Uterus (tissue), 4 donors: ENCODE measurements around the gene AZI2. TPM values are rescaled to one million over a fixed set of nuclear protein-coding genes. Genes with fewer than 3 reads are reported as not detected.

Source experiments
- DNase-seq, 2 donors: peaks; one replicate each; pipeline ENCODE4 v3.0.0-alpha.2; 2019 to 2020
- H3K27ac ChIP-seq, 2 donors: fragments of 200-600 bp; sonication (generic); 1 replicate in 1 of 2; 2 replicates in 1 of 2; pipeline ENCODE4 v1.5.1; 2016 to 2018
- H3K27me3 ChIP-seq, 2 donors: fragments of 200-600 bp; sonication (generic); one replicate each; pipeline ENCODE4 v1.5.1; 2018 to 2019; ENCODE audit warnings: control low read depth in 1 of 2
- H3K36me3 ChIP-seq, 2 donors: fragments of 200-600 bp; sonication (generic); one replicate each; pipeline ENCODE4 v1.5.1; 2019; ENCODE audit warnings: control low read depth in 1 of 2
- H3K4me1 ChIP-seq, 2 donors: fragments of 200-600 bp; sonication (generic); one replicate each; pipeline ENCODE4 v1.5.1; 2018 to 2019; ENCODE audit warnings: control low read depth in 1 of 2
- H3K4me3 ChIP-seq, 2 donors: fragments of 200-600 bp; sonication (generic); 1 replicate in 1 of 2; 2 replicates in 1 of 2; pipeline ENCODE4 v1.5.1; 2018 to 2019; ENCODE audit warnings: mild to moderate bottlenecking in 1 of 2
- H3K9me3 ChIP-seq, 2 donors: fragments of 200-600 bp; sonication (generic); one replicate each; pipeline ENCODE4 v1.5.1; 2019; ENCODE audit warnings: control low read depth in 1 of 2
- CTCF ChIP-seq, 4 experiments: fragments of 200-600 bp in 2 of 4; fragments of 450-650 bp in 2 of 4; sonication (generic) in 2 of 4; IDR thresholded peaks; one replicate each; pipeline ENCODE4 v1.5.1; 2016 to 2019; ENCODE audit warnings: antibody characterized with exemption in 4 of 4, mild to moderate bottlenecking in 2 of 4, moderate library complexity in 1 of 4
- POLR2A ChIP-seq, 2 donors: fragments of 450-650 bp; IDR thresholded peaks; one replicate each; pipeline ENCODE4 v1.6.1; 2016; ENCODE audit warnings: antibody characterized with exemption in 2 of 2, mild to moderate bottlenecking in 1 of 2, moderate library complexity in 1 of 2
- intact Hi-C: fragments of 100-400 bp; cut with DNase I; formaldehyde crosslinking; loops from one replicate; pipeline ENCODE4 v1.15.1; 2023; ENCODE audit warnings: low total_unique reads
- total RNA-seq, 4 donors: library from RNA; depleted of rRNA in 3 of 4; stranded (reverse); fragments of >200 nt in 3 of 4; gene quantifications; one replicate each; pipeline versions ENCODE4 v1.1.0 to v1.2.4, GENCODE V29; 2014 to 2023
- donor health status: DM: yes; HTN: yes; CAD: no.

The AZI2 gene
- total RNA-seq, 4 donors from 2014 or later: 21.8 to 129 (median 71.2) TPM

DNA sequence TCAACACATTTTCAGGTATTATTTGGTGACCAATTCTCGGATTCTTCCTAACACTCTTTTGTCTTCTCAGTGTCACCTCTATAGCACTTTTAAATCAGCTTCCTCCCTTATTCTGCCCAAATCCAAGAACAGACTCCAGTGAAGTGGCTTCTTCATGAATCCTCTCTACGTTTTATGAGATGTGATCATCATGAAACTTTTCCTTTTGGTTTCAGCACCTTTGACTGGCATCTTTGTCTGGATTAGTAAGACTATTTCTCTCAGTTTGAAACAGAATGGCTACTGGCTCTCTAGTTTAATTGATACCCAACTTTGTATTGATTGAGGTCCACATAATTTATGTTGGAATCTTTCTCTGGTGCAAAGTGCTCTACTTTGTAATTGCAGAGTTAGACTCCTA is 61.6 kb downstream of the AZI2 start:
- intact Hi-C loops: no loop called here
- DNase-seq: no peak
- TF ChIP-seq CTCF (IDR thresholded peaks at IDR 0.05) (no peak), POLR2A (IDR thresholded peaks at IDR 0.05) (no peak)
- H3K36me3 ChIP-seq: no peaks in the 10 kb centered on the region
- H3K27ac ChIP-seq: no peak overlapping the region
- H3K4me1 ChIP-seq: no peaks in the 10 kb centered on the region
- H3K4me3 ChIP-seq: no peak overlapping the region
- no peaks in the 10 kb centered on the region for H3K27me3 ChIP-seq
- no peaks in the 10 kb centered on the region for H3K9me3 ChIP-seq

DNA sequence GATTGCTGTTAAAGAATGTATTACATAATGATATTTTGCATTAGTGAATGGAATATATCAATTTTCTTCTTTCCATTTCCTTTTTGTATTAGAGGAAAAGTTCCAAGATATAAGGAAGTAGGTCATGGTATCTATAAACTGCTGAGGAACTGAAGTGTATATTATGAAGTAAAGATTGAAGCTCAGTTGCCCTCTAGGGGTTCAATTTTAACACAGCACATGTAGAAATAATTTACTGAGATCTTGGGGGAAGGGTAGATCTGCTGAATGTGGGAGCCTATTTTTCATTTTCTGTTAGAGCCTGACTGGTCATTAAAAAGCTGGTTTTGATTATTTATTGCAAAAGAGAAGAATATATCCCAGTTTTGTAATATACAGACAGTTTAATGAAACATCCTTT is 62.0 kb downstream of the AZI2 start:
- intact Hi-C loops: no loop called here

GRCh38 chr3:28280781-28281180 is 67.8 kb downstream of the AZI2 start:
- no peak for DNase-seq
- H3K9me3 ChIP-seq: no peaks in the 10 kb centered on the region
- no peak for TF ChIP-seq CTCF (IDR thresholded peaks at IDR 0.05)
- no peak for TF ChIP-seq POLR2A (IDR thresholded peaks at IDR 0.05)
- no peaks in the 10 kb centered on the region for H3K27me3 ChIP-seq
- H3K4me1 ChIP-seq: no peaks in the 10 kb centered on the region
- no peak overlapping the region for H3K27ac ChIP-seq
- intact Hi-C loops: no loop called here
- no peak overlapping the region for H3K4me3 ChIP-seq
- H3K36me3 ChIP-seq: no peaks in the 10 kb centered on the region

More for the DNA sequence above, 62.0 kb downstream of the AZI2 start:
- H3K4me3 ChIP-seq: no peak overlapping the region
- H3K4me1 ChIP-seq: no peaks in the 10 kb centered on the region
- H3K27ac ChIP-seq: no peak overlapping the region
- H3K36me3 ChIP-seq: no peaks in the 10 kb centered on the region
- no peaks in the 10 kb centered on the region for H3K27me3 ChIP-seq
- H3K9me3 ChIP-seq: no peaks in the 10 kb centered on the region
- no peak for DNase-seq
- TF ChIP-seq POLR2A (IDR thresholded peaks at IDR 0.05) (no peak), CTCF (IDR thresholded peaks at IDR 0.05) (peak; percentile 25 to 50 (median 32))

- no peaks in the 10 kb centered on the region for H3K9me3 ChIP-seq
- H3K36me3 ChIP-seq: no peaks in the 10 kb centered on the region
- H3K27ac ChIP-seq: no peak overlapping the region
- intact Hi-C loops: no loop called here
- no peak overlapping the region for H3K4me3 ChIP-seq
- H3K27me3 ChIP-seq: no peaks in the 10 kb centered on the region
- no peaks in the 10 kb centered on the region for H3K4me1 ChIP-seq
- DNase-seq: no peak
- no peak for TF ChIP-seq CTCF (IDR thresholded peaks at IDR 0.05)
- no peak for TF ChIP-seq POLR2A (IDR thresholded peaks at IDR 0.05)
These were observed 68.9 kb downstream of the AZI2 start for GRCh38 chr3:28279770-28280169.

DNA sequence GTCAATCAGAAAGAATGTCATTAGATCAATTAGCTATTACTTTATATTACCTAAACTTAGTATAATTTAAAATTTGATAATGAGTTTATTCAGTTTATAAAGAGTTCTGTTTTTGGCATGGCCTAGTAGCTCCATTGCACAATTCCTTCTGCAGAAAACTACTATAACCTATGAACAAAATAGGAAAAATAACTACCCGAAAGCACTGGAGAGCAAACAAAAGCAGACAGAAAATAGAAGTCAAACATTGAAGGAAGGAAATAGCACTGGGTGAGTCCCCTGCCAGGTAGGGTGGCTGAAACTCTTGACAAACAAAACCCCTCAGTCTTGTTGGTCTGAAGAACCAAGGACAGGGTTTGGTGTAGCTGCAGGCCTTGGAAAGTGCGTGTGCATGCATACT is 69.7 kb downstream of the AZI2 start:
- Histone ChIP-seq H3K36me3 (no peaks in the 10 kb centered on the region), H3K27ac (no peak overlapping the region), H3K4me3 (no peak overlapping the region), H3K27me3 (no peaks in the 10 kb centered on the region), H3K9me3 (peaks cover 0 to 7% of the 10 kb centered on the region in 2 donors), H3K4me1 (no peaks in the 10 kb centered on the region)
- no peak for DNase-seq
- TF ChIP-seq CTCF (IDR thresholded peaks at IDR 0.05) (no peak), POLR2A (IDR thresholded peaks at IDR 0.05) (no peak)
- intact Hi-C loops: no loop called here
